Measurements from ENCODE around the gene RNF14. TPM values are rescaled to one million over a fixed set of nuclear protein-coding genes. Genes with fewer than 3 reads are reported as not detected.

Gene RNF14, protein sequence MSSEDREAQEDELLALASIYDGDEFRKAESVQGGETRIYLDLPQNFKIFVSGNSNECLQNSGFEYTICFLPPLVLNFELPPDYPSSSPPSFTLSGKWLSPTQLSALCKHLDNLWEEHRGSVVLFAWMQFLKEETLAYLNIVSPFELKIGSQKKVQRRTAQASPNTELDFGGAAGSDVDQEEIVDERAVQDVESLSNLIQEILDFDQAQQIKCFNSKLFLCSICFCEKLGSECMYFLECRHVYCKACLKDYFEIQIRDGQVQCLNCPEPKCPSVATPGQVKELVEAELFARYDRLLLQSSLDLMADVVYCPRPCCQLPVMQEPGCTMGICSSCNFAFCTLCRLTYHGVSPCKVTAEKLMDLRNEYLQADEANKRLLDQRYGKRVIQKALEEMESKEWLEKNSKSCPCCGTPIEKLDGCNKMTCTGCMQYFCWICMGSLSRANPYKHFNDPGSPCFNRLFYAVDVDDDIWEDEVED
- total RNA-seq: 82.8 and 103 TPM in 2 replicates

DNA sequence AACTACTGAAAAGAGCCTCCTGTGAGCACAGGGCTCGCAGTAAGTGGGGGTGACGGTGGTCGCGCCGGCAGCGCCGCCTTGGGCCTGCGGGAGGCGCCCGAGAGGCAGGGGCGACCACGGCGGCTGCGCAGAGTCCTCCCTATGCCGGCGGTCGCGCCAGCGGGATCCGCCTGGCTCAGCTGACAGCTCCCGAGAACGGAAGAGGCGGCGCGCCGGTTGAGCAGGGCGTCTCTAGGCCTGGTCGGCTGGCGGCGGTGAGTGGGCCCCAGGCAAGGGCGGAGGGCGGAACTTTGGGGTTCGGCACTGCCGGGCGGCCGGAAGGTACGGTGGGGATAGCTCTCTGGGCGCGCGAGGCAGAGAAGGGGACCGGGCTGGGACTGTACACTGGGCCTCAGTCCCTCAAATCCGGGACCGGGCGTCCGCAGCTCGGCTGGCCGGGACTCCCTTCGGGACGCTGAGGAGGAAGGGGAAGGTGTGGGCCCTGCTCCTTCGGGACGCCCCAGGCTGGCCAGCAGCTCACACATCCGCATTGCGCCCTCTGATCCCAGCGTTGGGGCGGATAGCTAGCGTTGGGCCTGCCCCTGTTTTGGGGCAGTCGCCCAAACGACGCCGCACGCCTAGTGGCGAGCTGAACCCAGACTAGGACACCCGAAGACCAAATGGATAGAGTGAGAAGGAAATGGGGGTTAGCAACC, at the start of gene RNF14:
TSS of gene RNF14 (plus strand) at position 192 of the 695 bp plus-strand sequence. CDS start 4,484 bp downstream, outside the sequence.

DNA sequence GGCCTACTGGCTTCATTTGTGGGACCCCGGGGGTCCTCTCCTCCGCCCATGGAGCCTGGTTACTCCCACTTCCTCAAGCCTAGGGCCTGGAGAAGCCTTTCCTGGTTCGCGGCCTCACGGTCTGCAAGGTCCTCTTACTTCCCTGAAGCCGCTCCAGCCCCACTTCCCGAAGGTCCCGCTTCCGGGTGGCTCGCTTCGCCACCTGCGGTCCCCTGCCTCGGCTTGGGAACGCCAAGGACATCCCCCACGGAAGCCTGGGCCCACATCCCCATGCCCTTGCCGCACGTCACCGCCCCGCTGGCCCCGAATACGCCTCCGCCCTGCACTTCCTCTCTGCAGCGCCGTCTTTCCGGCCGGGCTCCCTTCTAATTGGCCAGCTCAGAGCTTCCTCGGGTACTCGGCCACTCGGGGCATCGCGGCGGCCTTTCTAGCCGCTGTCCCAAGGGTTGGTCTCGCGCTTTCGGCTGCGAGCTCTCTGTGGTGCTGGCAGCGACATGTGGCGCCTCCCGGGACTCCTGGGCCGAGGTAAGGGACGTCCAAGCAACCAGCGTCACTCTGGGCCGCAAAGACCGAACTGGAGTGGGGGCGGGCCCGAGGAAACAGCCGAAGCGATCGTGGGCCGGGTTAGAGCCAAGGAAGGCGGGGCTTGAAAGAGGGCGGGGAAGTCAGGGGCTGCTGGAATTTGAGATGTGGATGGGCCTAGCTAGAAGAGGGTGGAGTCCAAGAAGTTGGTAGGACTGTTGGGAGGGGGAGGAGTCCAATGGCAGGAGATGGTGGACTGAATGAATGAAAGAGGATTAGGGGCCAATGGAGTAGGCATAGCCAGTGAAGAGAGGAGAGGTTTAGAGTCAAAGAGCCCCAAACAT, 45.2 kb upstream of the RNF14 start, which contains the start of gene DELE1:
TSS of gene DELE1 (plus strand) at position 424 of the 866 bp plus-strand sequence. CDS start at position 495, 71 bp downstream.

DNA sequence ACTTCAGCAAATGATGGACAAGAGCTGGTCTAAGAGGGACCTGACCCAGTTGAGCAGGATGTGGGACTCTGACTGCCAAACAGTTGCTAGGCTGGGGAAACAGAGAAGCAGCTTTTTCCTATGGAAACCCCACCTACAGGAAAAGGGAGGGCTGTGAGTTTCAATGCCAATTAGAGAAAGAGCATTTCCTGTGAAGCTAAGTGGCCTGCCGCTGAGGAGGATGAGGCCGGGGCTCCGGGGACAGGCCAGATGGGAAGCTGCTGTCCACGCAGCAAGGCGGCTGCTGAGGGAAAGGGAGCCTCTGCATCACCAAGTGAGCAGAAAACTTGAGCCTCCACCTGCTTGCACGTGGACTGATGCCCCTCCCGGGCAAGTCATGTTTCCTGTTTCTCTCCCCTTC, 10.8 kb upstream of the RNF14 start, which contains the start of gene PCDH12:
TSS of gene PCDH12 (minus strand) at position 90 of the 400 bp plus-strand sequence. CDS start 351 bp downstream, outside the sequence.

DNA sequence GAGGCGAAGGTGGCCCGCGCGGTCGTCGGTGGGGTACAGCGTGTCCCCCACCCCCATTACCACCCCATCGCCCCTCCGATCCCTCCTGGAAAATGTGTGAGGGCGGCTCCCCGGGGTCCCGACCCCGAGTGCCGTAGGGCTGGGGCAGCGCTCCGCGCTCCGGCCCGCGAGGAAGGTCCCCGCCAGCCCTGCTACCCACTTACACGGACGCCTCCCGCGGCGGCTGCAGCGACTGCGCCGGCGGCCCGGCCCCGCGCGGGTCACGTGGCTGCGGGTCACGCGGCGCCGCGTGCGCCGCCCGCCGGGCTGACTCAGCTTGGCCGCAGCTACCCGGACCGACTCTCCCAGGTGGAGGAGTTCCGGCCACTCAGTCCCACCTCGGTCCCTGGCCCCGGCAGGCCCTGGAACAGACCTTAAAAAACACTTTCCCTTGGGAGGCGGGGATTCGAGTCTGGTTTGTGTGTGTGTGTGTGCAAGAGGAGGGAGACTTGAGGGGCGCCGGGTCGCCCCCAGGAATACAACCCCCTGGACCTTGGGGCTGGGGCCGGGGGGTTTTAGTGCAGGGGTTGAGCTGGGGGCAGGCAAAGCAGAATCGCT, 44.0 kb downstream of the RNF14 start, which contains the start of gene GNPDA1:
TSS of gene GNPDA1 (minus strand) at position 236 of the 597 bp plus-strand sequence. CDS start 992 bp downstream, outside the sequence.

Other genes starting within 250 kb of the RNF14 start
- 0.60 and 0.89 TPM in 2 replicates for gene PCDH1, start 90.7 kb upstream of the RNF14 start, total RNA-seq
- 37.1 and 43.3 TPM in 2 replicates for gene DELE1, start 45.2 kb upstream of the RNF14 start, total RNA-seq
- gene PCDH12, start 10.9 kb upstream of the RNF14 start, total RNA-seq: under 0.01 and 0.05 TPM in 2 replicates
- 80.3 and 81.7 TPM in 2 replicates for gene GNPDA1, start 43.9 kb downstream of the RNF14 start, total RNA-seq
- gene NDFIP1, start 139.7 kb downstream of the RNF14 start, total RNA-seq: 76.9 and 125 TPM in 2 replicates

Data from smooth muscle cell of the umbilical artery (primary cell).